Neuronal stem cell (in vitro differentiated cells): ENCODE data around the gene DOCK3.

Source experiments
- DNase-seq: peaks from one replicate; pipeline ENCODE4 v3.0.0-alpha.2; 2013; ENCODE audit warnings: low spot score
- H2AFZ ChIP-seq: one replicate; pipeline ENCODE4 v1.6.1; 2013; ENCODE audit warnings: mild to moderate bottlenecking, low read length, inconsistent platforms
- H2AK5ac ChIP-seq: 2 replicates; pipeline ENCODE4 v1.6.1; 2013; ENCODE audit warnings: low read depth, mild to moderate bottlenecking, inconsistent platforms, low read length, moderate library complexity, mixed read lengths
- H2BK120ac ChIP-seq: 2 replicates; pipeline ENCODE4 v1.6.1; 2013; ENCODE audit warnings: low read depth, mild to moderate bottlenecking, inconsistent platforms, low read length, moderate library complexity, mixed read lengths
- H2BK12ac ChIP-seq: one replicate; pipeline ENCODE4 v1.6.1; 2013; ENCODE audit warnings: low read length, inconsistent platforms
- H2BK15ac ChIP-seq: 2 replicates; pipeline ENCODE4 v1.6.1; 2013; ENCODE audit warnings: mild to moderate bottlenecking, low read length, inconsistent platforms, mixed read lengths
- H2BK5ac ChIP-seq: one replicate; pipeline ENCODE4 v1.6.1; 2013; ENCODE audit warnings: inconsistent platforms, mild to moderate bottlenecking, low read length, moderate library complexity
- H3K14ac ChIP-seq: one replicate; pipeline ENCODE4 v1.6.1; 2013; ENCODE audit warnings: low read length, inconsistent platforms
- H3K18ac ChIP-seq: 2 replicates; pipeline ENCODE4 v1.6.1; 2013; ENCODE audit warnings: low read length, inconsistent platforms
- H3K23ac ChIP-seq: 2 replicates; pipeline ENCODE4 v1.6.1; 2013; ENCODE audit warnings: low read depth, mild to moderate bottlenecking, mixed read lengths, low read length, inconsistent platforms; ENCODE audit not compliant: poor library complexity
- H3K27ac ChIP-seq: replicated peaks from 3 replicates; pipeline ENCODE4 v1.5.1; 2013; ENCODE audit warnings: low read length, inconsistent platforms
- H3K27me3 ChIP-seq, 3 experiments: 2 replicates each; pipeline ENCODE4 v1.6.1; 2013; ENCODE audit warnings: low read length in 3 of 3, mild to moderate bottlenecking in 2 of 3, inconsistent platforms in 1 of 3, low read depth in 1 of 3, mixed read lengths in 1 of 3, moderate library complexity in 1 of 3; ENCODE audit not compliant: control insufficient read depth in 3 of 3, insufficient read depth in 3 of 3
- H3K36me3 ChIP-seq, 2 donors: replicated peaks in 1 of 2; 2 replicates each; pipeline ENCODE4 v1.6.1; 2013; ENCODE audit warnings: low read length in 2 of 2; ENCODE audit not compliant: control insufficient read depth in 2 of 2, insufficient read depth in 2 of 2
- H3K4ac ChIP-seq: 2 replicates; pipeline ENCODE4 v1.6.1; 2013; ENCODE audit warnings: inconsistent platforms, mild to moderate bottlenecking, low read length, moderate library complexity
- H3K4me1 ChIP-seq, 2 donors: 1 replicate in 1 of 2; 2 replicates in 1 of 2; pipeline ENCODE4 v1.6.1; 2013; ENCODE audit warnings: low read length in 2 of 2, low read depth in 1 of 2; ENCODE audit not compliant: control insufficient read depth in 2 of 2, insufficient read depth in 1 of 2
- H3K4me2 ChIP-seq: one replicate; pipeline ENCODE4 v1.6.1; 2013; ENCODE audit warnings: mild to moderate bottlenecking, low read length, inconsistent platforms; ENCODE audit not compliant: insufficient read depth, poor library complexity, severe bottlenecking
- H3K4me3 ChIP-seq, 2 donors: 2 replicates each; pipeline ENCODE4 v1.5.1; 2013; ENCODE audit warnings: low read length in 2 of 2, mild to moderate bottlenecking in 2 of 2, inconsistent platforms in 1 of 2, moderate library complexity in 1 of 2
- H3K79me1 ChIP-seq: one replicate; pipeline ENCODE4 v1.6.1; 2013; ENCODE audit warnings: low read depth, mild to moderate bottlenecking, inconsistent platforms, low read length, moderate library complexity
- H3K9ac ChIP-seq: one replicate; pipeline ENCODE4 v1.6.1; 2013; ENCODE audit warnings: mild to moderate bottlenecking, low read depth, low read length, inconsistent platforms; ENCODE audit not compliant: poor library complexity
- H3K9me3 ChIP-seq, 2 donors: replicated peaks in 1 of 2; 2 replicates each; pipeline versions ENCODE3 to v1.6.1; 2013; ENCODE audit warnings: low read length in 2 of 2, mild to moderate bottlenecking in 2 of 2, inconsistent platforms in 1 of 2, low read depth in 1 of 2, mixed read lengths in 1 of 2, moderate library complexity in 1 of 2; ENCODE audit not compliant: control insufficient read depth in 2 of 2, insufficient read depth in 1 of 2
- H4K8ac ChIP-seq: one replicate; pipeline ENCODE4 v1.6.1; 2013; ENCODE audit warnings: low read depth, mild to moderate bottlenecking, inconsistent platforms, low read length, moderate library complexity
- H4K91ac ChIP-seq: one replicate; pipeline ENCODE4 v1.6.1; 2013; ENCODE audit warnings: low read length, low read depth, mild to moderate bottlenecking, inconsistent platforms; ENCODE audit not compliant: poor library complexity
- WGBS, 2 donors: extraction: QIAGEN DNeasy Blood & Tissue Kit; methylation state at CpG; one replicate each; pipeline ENCODE4 v1.1.7; 2013; ENCODE audit warnings: missing lambda C conversion rate in 2 of 2, mixed read lengths in 1 of 2; ENCODE audit not compliant: insufficient read length in 2 of 2, insufficient replicate concordance in 1 of 2; ENCODE audit errors: extremely low coverage in 2 of 2; 5-methylcytosine and 5-hydroxymethylcytosine counted together

DOCK3 gene

GRCh38 chr3:50807266-50807665, 132.5 kb downstream of the DOCK3 start:
- Histone ChIP-seq H3K14ac (no peak overlapping the region), H3K23ac (no peak overlapping the region), H3K4me3 (no peak overlapping the region), H3K4ac (no peak overlapping the region), H2BK12ac (no peak overlapping the region), H3K4me1 (peaks cover 0 to 6% of the 10 kb centered on the region in 2 donors), H3K79me1 (peaks cover 5% of the 10 kb centered on the region), H2BK120ac (no peak overlapping the region), H3K27ac (no peak overlapping the region), H4K91ac (no peak overlapping the region), H3K18ac (no peak overlapping the region), H3K9me3 (no peaks in the 10 kb centered on the region), H3K27me3 (no peaks in the 10 kb centered on the region), H2BK5ac (no peak overlapping the region), H3K4me2 (no peak overlapping the region), H4K8ac (no peak overlapping the region), H3K9ac (no peak overlapping the region), H2BK15ac (no peak overlapping the region), H2AK5ac (no peak overlapping the region), H2AFZ (no peak overlapping the region), H3K36me3 (no peaks in the 10 kb centered on the region)
- DNase-seq = no peak
- no CpG with 5 or more reads among the region's 2 CpGs for WGBS, 2 donors

- DNase-seq = no peak
- H3K79me1 ChIP-seq = no peaks in the 10 kb centered on the region
- H3K23ac ChIP-seq = no peak overlapping the region
- no peaks in the 10 kb centered on the region for H3K9me3 ChIP-seq
- no CpG with 5 or more reads among the region's 5 CpGs for WGBS, 2 donors
- no peak overlapping the region for H3K4ac ChIP-seq
- H3K9ac ChIP-seq = no peak overlapping the region
- no peak overlapping the region for H4K91ac ChIP-seq
- H2AK5ac ChIP-seq = no peak overlapping the region
- H3K14ac ChIP-seq = no peak overlapping the region
- no peak overlapping the region for H2BK120ac ChIP-seq
- peaks cover 0 to 4% of the 10 kb centered on the region in 2 donors for H3K4me1 ChIP-seq
- H3K27me3 ChIP-seq = no peaks in the 10 kb centered on the region
- no peak overlapping the region for H3K18ac ChIP-seq
- no peak overlapping the region for H3K4me2 ChIP-seq
- no peak overlapping the region for H2BK12ac ChIP-seq
- no peak overlapping the region for H2BK15ac ChIP-seq
- no peaks in the 10 kb centered on the region for H3K36me3 ChIP-seq
- H2AFZ ChIP-seq = no peak overlapping the region
- H3K27ac ChIP-seq = no peak overlapping the region
- no peak overlapping the region for H2BK5ac ChIP-seq
- H4K8ac ChIP-seq = no peak overlapping the region
- no peak overlapping the region for H3K4me3 ChIP-seq
Observed at GRCh38 chr3:50811893-50812292, 137.2 kb downstream of the DOCK3 start.

GRCh38 chr3:50815844-50816243, 141.1 kb downstream of the DOCK3 start:
- no peak overlapping the region for H3K14ac ChIP-seq
- no peak overlapping the region for H3K4me3 ChIP-seq
- H4K8ac ChIP-seq = no peak overlapping the region
- no peak overlapping the region for H2BK12ac ChIP-seq
- H3K4ac ChIP-seq = no peak overlapping the region
- H3K27ac ChIP-seq = no peak overlapping the region
- no peak overlapping the region for H3K23ac ChIP-seq
- no peak overlapping the region for H2BK5ac ChIP-seq
- DNase-seq = no peak
- H3K36me3 ChIP-seq = no peaks in the 10 kb centered on the region
- H3K27me3 ChIP-seq = no peaks in the 10 kb centered on the region
- no peak overlapping the region for H3K18ac ChIP-seq
- no peak overlapping the region for H4K91ac ChIP-seq
- no peak overlapping the region for H3K4me2 ChIP-seq
- H2AFZ ChIP-seq = no peak overlapping the region
- H3K9ac ChIP-seq = no peak overlapping the region
- no peaks in the 10 kb centered on the region for H3K79me1 ChIP-seq
- H3K9me3 ChIP-seq = no peaks in the 10 kb centered on the region
- no peak overlapping the region for H2BK15ac ChIP-seq
- H2BK120ac ChIP-seq = no peak overlapping the region
- no peak overlapping the region for H2AK5ac ChIP-seq
- peaks cover 0 to 6% of the 10 kb centered on the region in 2 donors for H3K4me1 ChIP-seq

DNA sequence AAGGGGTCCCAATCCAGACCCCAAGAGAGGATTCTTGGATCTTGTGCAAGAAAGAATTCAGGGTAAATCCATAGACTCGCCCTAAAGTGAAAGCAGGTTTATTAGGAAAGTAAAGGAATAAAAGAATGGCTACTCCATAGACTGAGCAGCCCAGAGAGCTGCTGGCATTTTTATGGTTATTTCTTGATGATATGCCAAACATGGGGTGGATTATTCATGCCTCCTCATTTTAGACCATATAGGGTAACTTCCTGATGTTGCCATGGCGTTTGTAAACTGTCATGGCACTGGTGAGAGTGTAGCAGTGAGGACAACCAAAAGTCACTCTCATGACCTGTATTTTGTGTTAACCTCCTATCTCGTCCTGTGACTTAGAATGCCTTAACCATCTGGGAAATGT, 142.2 kb downstream of the DOCK3 start:
- H3K4me3 ChIP-seq = no peak overlapping the region
- no peak overlapping the region for H3K9ac ChIP-seq
- no peaks in the 10 kb centered on the region for H3K79me1 ChIP-seq
- H3K36me3 ChIP-seq = no peaks in the 10 kb centered on the region
- no peak overlapping the region for H2AK5ac ChIP-seq
- DNase-seq = no peak
- WGBS, 2 donors = no CpG with 5 or more reads among the region's 3 CpGs
- H3K4ac ChIP-seq = no peak overlapping the region
- no peaks in the 10 kb centered on the region for H3K27me3 ChIP-seq
- H2BK120ac ChIP-seq = no peak overlapping the region
- no peak overlapping the region for H3K27ac ChIP-seq
- no peak overlapping the region for H4K91ac ChIP-seq
- H2BK15ac ChIP-seq = no peak overlapping the region
- no peak overlapping the region for H4K8ac ChIP-seq
- H3K4me1 ChIP-seq = peaks cover 0 to 5% of the 10 kb centered on the region in 2 donors
- no peak overlapping the region for H3K14ac ChIP-seq
- H3K9me3 ChIP-seq = no peaks in the 10 kb centered on the region
- no peak overlapping the region for H2BK12ac ChIP-seq
- no peak overlapping the region for H2BK5ac ChIP-seq
- H2AFZ ChIP-seq = no peak overlapping the region
- H3K4me2 ChIP-seq = no peak overlapping the region
- no peak overlapping the region for H3K23ac ChIP-seq
- no peak overlapping the region for H3K18ac ChIP-seq
